Vagina (tissue), 2 donors: ENCODE results near the gene BCR.

Experiments
- POLR2A ChIP-seq, 2 donors: fragments of 450-650 bp; IDR thresholded peaks; one replicate each; pipeline ENCODE4 v1.6.1; 2017; ENCODE audit warnings: antibody characterized with exemption in 2 of 2, mild to moderate bottlenecking in 2 of 2, moderate library complexity in 2 of 2
- POLR2AphosphoS5 ChIP-seq, 2 donors: sonication (generic); formaldehyde crosslinking; IDR thresholded peaks; one replicate each; pipeline ENCODE4 v1.9.0; 2017; ENCODE audit warnings: antibody characterized with exemption in 2 of 2, mild to moderate bottlenecking in 2 of 2, low read depth in 1 of 2; ENCODE audit not compliant: insufficient read depth in 1 of 2
- TF ChIP-seq, protein P1 (sequence below), 3 experiments: fragments of 450-650 bp in 2 of 3; fragments of 200-600 bp in 1 of 3; sonication (generic) in 1 of 3; IDR thresholded peaks; one replicate each; pipeline ENCODE4 v1.5.1; 2017 to 2019; ENCODE audit warnings: antibody characterized with exemption in 3 of 3, mild to moderate bottlenecking in 2 of 3, moderate library complexity in 2 of 3

DNA sequence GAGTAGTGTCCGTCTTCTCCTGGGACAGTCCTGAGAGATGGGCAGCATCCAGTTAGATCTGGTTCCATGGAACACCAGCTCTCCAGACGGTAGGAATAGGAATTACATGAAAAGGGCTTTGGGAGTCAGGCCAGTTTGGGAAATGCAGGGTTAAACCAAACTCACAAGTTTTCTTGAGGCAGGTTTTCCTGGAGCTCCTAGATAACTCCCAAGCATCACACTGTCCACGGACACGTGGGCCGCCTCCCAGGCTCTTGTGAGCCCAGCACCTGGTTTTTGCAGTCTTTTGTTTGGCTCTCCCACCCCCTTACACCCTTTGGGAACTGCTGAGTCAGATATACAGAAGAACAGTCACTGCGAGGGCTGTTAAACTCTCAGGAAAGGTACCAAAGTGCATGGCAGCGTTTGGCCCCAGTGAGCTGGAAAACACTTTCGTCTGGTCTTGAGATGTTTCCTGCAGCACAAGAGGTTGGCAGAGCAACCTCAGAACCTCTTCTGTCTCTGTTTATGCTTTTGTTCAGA lies 90.0 kb downstream of the BCR start:
- TF ChIP-seq, protein P1, sequence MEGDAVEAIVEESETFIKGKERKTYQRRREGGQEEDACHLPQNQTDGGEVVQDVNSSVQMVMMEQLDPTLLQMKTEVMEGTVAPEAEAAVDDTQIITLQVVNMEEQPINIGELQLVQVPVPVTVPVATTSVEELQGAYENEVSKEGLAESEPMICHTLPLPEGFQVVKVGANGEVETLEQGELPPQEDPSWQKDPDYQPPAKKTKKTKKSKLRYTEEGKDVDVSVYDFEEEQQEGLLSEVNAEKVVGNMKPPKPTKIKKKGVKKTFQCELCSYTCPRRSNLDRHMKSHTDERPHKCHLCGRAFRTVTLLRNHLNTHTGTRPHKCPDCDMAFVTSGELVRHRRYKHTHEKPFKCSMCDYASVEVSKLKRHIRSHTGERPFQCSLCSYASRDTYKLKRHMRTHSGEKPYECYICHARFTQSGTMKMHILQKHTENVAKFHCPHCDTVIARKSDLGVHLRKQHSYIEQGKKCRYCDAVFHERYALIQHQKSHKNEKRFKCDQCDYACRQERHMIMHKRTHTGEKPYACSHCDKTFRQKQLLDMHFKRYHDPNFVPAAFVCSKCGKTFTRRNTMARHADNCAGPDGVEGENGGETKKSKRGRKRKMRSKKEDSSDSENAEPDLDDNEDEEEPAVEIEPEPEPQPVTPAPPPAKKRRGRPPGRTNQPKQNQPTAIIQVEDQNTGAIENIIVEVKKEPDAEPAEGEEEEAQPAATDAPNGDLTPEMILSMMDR (IDR thresholded peaks at IDR 0.05), result no peak
- TF ChIP-seq POLR2A (IDR thresholded peaks at IDR 0.05), result no peak
- TF ChIP-seq POLR2AphosphoS5 (IDR thresholded peaks at IDR 0.05; ENCODE audit: insufficient read depth in 1 of 2, low read depth in 1 of 2), result no peak
